ENCODE results near the gene FLRT1.

Gene FLRT1

GRCh38 chr11:64071849-64072248, 36.1 kb downstream of the FLRT1 start:
- H3K4me3 ChIP-seq (ENCODE audit: low read depth, low read length), result no peak overlapping the region
- DNase-seq (ENCODE audit: low read depth), result no peak
- TF ChIP-seq CTCF (IDR thresholded peaks at IDR 0.05; ENCODE audit: control insufficient read depth, extremely low read depth, insufficient read depth), result no peak

GRCh38 chr11:64072403-64072802, 36.7 kb downstream of the FLRT1 start:
- no peak for TF ChIP-seq CTCF (IDR thresholded peaks at IDR 0.05; ENCODE audit: control insufficient read depth, extremely low read depth, insufficient read depth)
- no peak for DNase-seq (ENCODE audit: low read depth)
- H3K4me3 ChIP-seq (ENCODE audit: low read depth, low read length), result no peak overlapping the region

GRCh38 chr11:64072871-64073270, 37.1 kb downstream of the FLRT1 start:
- H3K4me3 ChIP-seq (ENCODE audit: low read depth, low read length), result no peak overlapping the region
- DNase-seq (ENCODE audit: low read depth), result no peak
- no peak for TF ChIP-seq CTCF (IDR thresholded peaks at IDR 0.05; ENCODE audit: control insufficient read depth, extremely low read depth, insufficient read depth)

- no peak for TF ChIP-seq CTCF (IDR thresholded peaks at IDR 0.05; ENCODE audit: control insufficient read depth, extremely low read depth, insufficient read depth)
- H3K4me3 ChIP-seq (ENCODE audit: low read depth, low read length), result no peak overlapping the region
- no peak for DNase-seq (ENCODE audit: low read depth)
These were observed 37.8 kb downstream of the FLRT1 start for GRCh38 chr11:64073542-64073941.

GRCh38 chr11:64074239-64074638, 38.5 kb downstream of the FLRT1 start:
- no peak for DNase-seq (ENCODE audit: low read depth)
- no peak overlapping the region for H3K4me3 ChIP-seq (ENCODE audit: low read depth, low read length)
- TF ChIP-seq CTCF (IDR thresholded peaks at IDR 0.05; ENCODE audit: control insufficient read depth, extremely low read depth, insufficient read depth), result no peak

GRCh38 chr11:64076758-64077157, 41.0 kb downstream of the FLRT1 start:
- no peak overlapping the region for H3K4me3 ChIP-seq (ENCODE audit: low read depth, low read length)
- TF ChIP-seq CTCF (IDR thresholded peaks at IDR 0.05; ENCODE audit: control insufficient read depth, extremely low read depth, insufficient read depth), result no peak
- no peak for DNase-seq (ENCODE audit: low read depth)

GRCh38 chr11:64077607-64078006, 41.9 kb downstream of the FLRT1 start:
- TF ChIP-seq CTCF (IDR thresholded peaks at IDR 0.05; ENCODE audit: control insufficient read depth, extremely low read depth, insufficient read depth), result no peak
- no peak overlapping the region for H3K4me3 ChIP-seq (ENCODE audit: low read depth, low read length)
- no peak for DNase-seq (ENCODE audit: low read depth)
